Measurements from ENCODE around the gene CSTF3. TPM values are rescaled to one million over a fixed set of nuclear protein-coding genes. Genes with fewer than 3 reads are reported as not detected.

The CSTF3 gene
- total and polyA plus RNA-seq, 10 of the 15 experiments (the other 5 are each of a cell fraction or from before 2014, with no cell fraction given) = 25.4 to 63.5 (median 49.5) TPM

DNA sequence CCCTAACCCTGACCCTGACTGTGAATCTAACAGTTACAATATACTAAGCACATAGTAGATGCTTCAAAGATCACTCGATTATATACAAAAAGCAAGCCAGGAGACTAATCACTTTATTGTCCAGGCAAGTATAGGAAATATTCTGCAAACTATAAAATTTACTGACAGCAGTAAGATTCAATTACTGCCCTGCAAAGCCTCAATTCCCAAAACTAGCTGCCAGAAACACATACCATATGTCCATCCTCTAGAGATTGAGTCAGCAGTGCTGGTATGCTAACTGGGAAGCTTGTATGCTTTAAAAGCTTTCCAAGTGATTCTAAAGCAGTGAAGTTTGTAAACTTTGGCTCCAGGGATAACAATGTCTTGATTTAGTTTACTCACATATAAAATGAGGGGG lies 26.1 kb downstream of the CSTF3 start:
- H3K79me2 ChIP-seq (ENCODE audit: control insufficient read depth, insufficient read depth, low read length) = no peaks in the 10 kb centered on the region
- peaks cover 0 to 14% of the 10 kb centered on the region in 2 experiments; a peak in 2 of 4 replicates for H3K36me3 ChIP-seq (ENCODE audit: control insufficient read depth in 2 of 2, insufficient read depth in 2 of 2, low read length in 1 of 2)
- H3K9ac ChIP-seq (ENCODE audit: control insufficient read depth, insufficient read depth, low read length) = no peak overlapping the region
- in situ Hi-C loops (cut with MboI) (no loop called here), intact Hi-C loops (cut with micrococcal nuclease; ENCODE audit: unreplicated experiment) (no loop called here)
- H4K20me1 ChIP-seq (ENCODE audit: control insufficient read depth, insufficient read depth) = no peaks in the 10 kb centered on the region
- ChIA-PET CTCF (no interaction called here), RAD21 (ENCODE audit: unreplicated experiment) (no interaction called here), POLR2A (no interaction called here), SMC1A (ENCODE audit: uncharacterized antibody, unreplicated experiment) (interaction anchor here (1.0 to 1.2 kb wide), 2 partner anchors 25 to 29 kb away, joined by 3 read pairs; no protein-coding TSS in a partner anchor)
- WGBS (ENCODE audit: insufficient coverage, insufficient replicate concordance, low lambda C conversion rate, missing lambda C conversion rate) = 94% methylated on average over 1 of the region's 1 CpG
- no peak overlapping the region for H3K27ac ChIP-seq (ENCODE audit: control insufficient read depth, insufficient read depth)
- H2AFZ ChIP-seq (ENCODE audit: control insufficient read depth, low read depth, low read length) = no peak overlapping the region
- H3K4me3 ChIP-seq = no peak overlapping the region
- FAIRE-seq (no peak), ATAC-seq (no peak), DNase-seq (ENCODE audit: low read depth, low spot score) (no peak)
- H3K27me3 ChIP-seq (replicated peaks in 1 of 2; ENCODE audit: control insufficient read depth in 2 of 2, insufficient read depth in 2 of 2, low read length in 1 of 2) = no peaks in the 10 kb centered on the region
- H3K4me2 ChIP-seq (ENCODE audit: control insufficient read depth, insufficient read depth) = no peak overlapping the region
- BruUV-seq (replicated peaks) = no TSS peak
- no peaks in the 10 kb centered on the region for H3K4me1 ChIP-seq (ENCODE audit: control insufficient read depth, insufficient read depth, low read length)
- H3K9me3 ChIP-seq (replicated peaks; ENCODE audit: control insufficient read depth, insufficient read depth, low read length) = no peaks in the 10 kb centered on the region
- no peak for TF ChIP-seq IKZF2 (IDR thresholded peaks at IDR 0.05)
- TF ChIP-seq, protein P1, sequence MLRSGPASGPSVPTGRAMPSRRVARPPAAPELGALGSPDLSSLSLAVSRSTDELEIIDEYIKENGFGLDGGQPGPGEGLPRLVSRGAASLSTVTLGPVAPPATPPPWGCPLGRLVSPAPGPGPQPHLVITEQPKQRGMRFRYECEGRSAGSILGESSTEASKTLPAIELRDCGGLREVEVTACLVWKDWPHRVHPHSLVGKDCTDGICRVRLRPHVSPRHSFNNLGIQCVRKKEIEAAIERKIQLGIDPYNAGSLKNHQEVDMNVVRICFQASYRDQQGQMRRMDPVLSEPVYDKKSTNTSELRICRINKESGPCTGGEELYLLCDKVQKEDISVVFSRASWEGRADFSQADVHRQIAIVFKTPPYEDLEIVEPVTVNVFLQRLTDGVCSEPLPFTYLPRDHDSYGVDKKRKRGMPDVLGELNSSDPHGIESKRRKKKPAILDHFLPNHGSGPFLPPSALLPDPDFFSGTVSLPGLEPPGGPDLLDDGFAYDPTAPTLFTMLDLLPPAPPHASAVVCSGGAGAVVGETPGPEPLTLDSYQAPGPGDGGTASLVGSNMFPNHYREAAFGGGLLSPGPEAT (IDR thresholded peaks at IDR 0.05; ENCODE audit: low read depth) = no peak
- no peak for TF ChIP-seq BRCA1 (IDR thresholded peaks at IDR 0.05; ENCODE audit: low read depth, low read length)
- TF ChIP-seq PAX8 (IDR thresholded peaks at IDR 0.05) = no peak
- no peak for TF ChIP-seq KAT2A (conservative IDR thresholded peaks at IDR 0.05; ENCODE audit: control insufficient read depth, low read depth, low read length)
- TF ChIP-seq PML (IDR thresholded peaks at IDR 0.05; ENCODE audit: low read length) = no peak
- no peak for TF ChIP-seq NRF1 (conservative IDR thresholded peaks at IDR 0.05; ENCODE audit: low read depth, low read length)
- no peak for TF ChIP-seq SPI1 (IDR thresholded peaks at IDR 0.05; ENCODE audit: borderline replicate concordance, insufficient read depth, low read depth, low read length)
- TF ChIP-seq ATF7 (IDR thresholded peaks at IDR 0.05; ENCODE audit: low read depth) = no peak
- no peak for TF ChIP-seq NFIC (IDR thresholded peaks at IDR 0.05; ENCODE audit: low read depth, low read length)

Measured in GM12878 (cell line).